Erythroblast (primary cell): ENCODE measurements around the gene ATG2B.

Source experiments
- GATA1 ChIP-seq: IDR thresholded peaks from 2 replicates; pipeline ENCODE4 v1.6.1; 2011; ENCODE audit warnings: low read depth, mild to moderate bottlenecking, control low read depth, low read length, moderate library complexity
- POLR2A ChIP-seq: IDR thresholded peaks from 2 replicates; pipeline ENCODE4 v1.6.1; 2011; ENCODE audit warnings: mild to moderate bottlenecking, low read length

GRCh38 chr14:96269359-96269710, 93.8 kb downstream of the ATG2B start:
- TF ChIP-seq POLR2A (no peak), GATA1 (no peak)
